GM18873 (cell line): ENCODE data around the gene ARF1.

Experiments
- ATAC-seq: cut with Tn5 transposase; IDR thresholded peaks from one replicate; pipeline ENCODE4 v1.9.1; 2021; ENCODE audit warnings: mild to moderate bottlenecking, moderate library complexity, moderate number of reproducible peaks; ENCODE audit not compliant: unreplicated experiment, low FRiP score

Gene ARF1

GRCh38 chr1:228068359-228068758 lies 14.1 kb upstream of the ARF1 start:
- ATAC-seq, result no peak

- no peak for ATAC-seq
These were observed 12.3 kb upstream of the ARF1 start for GRCh38 chr1:228070173-228070572.

DNA sequence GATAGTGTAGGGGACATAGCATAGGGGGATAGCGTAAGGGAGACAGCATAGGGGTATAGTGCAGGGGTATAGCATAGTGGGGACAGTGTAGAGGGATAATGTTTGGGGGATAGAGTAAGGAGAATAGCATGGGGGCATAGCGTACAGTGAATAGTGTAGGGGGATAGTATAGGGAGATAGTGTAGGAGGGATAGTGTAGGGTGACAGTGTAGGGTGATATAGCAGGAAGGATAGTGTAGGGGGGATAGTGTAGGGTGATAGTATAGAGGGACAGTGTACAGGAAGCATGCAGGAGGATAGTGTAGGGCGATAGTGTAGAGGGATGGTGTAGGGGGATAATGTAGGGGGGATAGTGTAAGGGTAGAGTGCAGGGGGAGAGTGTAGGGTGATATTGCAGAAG lies 11.7 kb upstream of the ARF1 start:
- ATAC-seq, result no peak

GRCh38 chr1:228071839-228072657 lies 10.5 kb upstream of the ARF1 start:
- ATAC-seq, result no peak

DNA sequence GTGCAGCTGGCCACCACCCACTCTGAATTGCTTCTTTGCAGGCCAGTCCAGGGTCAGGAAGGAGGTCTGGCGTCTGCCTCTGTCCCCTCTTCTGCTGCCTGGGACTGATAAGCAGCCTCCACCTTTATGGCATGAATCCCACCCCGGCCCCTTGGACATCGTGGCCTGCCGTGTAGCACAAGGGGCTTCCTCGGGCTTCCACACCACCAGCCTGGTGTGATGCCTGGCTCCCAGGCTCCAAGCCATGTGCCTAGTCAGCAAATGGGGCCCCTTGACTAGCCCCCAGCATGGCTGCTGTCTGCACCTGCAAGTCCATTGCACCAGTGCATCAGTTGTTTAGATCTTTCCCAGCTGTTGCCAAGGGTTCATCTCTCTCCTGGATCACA lies 9.9 kb upstream of the ARF1 start:
- no peak for ATAC-seq

- ATAC-seq, result no peak
These were observed 9.2 kb upstream of the ARF1 start for GRCh38 chr1:228073061-228073856.

DNA sequence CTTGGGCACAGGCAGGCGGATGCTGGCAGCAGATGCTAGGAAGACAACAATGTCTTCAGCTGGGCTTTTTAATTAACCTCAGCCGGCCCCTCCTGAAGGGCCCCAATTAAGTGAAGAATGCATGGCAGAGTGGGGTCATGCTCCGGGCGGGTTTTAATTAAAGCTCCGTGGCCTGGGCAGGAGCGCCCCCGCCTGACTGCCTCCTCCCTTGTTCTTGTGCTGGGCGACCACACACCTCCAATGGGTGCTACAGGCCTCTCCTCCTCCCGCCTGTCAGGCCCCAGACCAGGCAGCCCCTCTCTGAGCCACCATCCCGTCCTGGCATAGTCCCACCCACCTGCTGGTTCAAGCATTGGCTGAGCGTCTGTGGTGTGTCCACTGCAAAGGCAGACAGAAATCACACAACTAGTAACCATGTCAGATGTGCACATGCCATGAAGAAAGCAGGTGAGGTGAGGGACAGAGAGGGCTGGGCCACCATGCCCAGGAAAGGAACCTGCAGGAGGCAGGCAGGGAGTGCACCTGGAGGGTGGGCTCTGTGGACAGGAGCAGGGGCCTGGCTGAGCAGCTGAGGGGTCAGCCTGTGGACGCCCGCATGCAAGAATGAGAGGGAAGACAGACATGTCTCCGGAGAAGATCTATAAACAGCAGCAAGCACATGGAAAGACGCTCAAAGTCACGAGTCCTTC lies 8.5 kb upstream of the ARF1 start:
- no peak for ATAC-seq

- ATAC-seq, result no peak
These were observed 7.4 kb upstream of the ARF1 start for GRCh38 chr1:228074954-228075730.

GRCh38 chr1:228075801-228076271 lies 6.7 kb upstream of the ARF1 start:
- no peak for ATAC-seq

DNA sequence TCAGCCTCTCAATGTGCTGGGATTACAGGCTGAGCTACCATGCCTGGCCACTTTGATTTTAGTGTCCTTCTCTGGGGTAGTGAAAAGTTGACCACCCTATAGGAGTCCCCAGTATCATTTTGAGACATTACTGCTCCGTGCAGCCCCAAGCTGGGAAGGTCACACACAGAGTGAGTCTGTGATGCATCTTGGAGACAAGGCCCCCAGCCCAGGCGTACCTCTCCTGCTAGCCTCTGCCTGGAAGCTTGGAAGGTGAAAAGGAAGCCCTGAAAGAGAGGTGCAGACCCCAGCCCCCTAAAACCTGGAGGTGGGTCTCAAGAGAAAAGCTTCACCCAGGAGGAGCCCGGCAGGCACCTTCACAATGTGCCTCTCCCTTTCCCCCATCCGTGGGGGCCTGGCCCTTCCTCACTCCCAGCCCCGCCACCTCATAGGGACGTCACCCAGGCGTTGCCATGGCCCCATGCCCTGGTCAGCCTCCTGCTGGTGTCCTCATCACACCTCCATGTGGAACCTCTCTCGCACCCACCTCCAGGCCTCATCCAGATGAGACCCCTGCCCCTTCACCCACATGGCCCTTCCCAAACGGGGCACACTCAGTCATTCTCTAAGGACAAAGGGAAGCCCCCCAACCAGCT lies 5.6 kb upstream of the ARF1 start:
- no peak for ATAC-seq

DNA sequence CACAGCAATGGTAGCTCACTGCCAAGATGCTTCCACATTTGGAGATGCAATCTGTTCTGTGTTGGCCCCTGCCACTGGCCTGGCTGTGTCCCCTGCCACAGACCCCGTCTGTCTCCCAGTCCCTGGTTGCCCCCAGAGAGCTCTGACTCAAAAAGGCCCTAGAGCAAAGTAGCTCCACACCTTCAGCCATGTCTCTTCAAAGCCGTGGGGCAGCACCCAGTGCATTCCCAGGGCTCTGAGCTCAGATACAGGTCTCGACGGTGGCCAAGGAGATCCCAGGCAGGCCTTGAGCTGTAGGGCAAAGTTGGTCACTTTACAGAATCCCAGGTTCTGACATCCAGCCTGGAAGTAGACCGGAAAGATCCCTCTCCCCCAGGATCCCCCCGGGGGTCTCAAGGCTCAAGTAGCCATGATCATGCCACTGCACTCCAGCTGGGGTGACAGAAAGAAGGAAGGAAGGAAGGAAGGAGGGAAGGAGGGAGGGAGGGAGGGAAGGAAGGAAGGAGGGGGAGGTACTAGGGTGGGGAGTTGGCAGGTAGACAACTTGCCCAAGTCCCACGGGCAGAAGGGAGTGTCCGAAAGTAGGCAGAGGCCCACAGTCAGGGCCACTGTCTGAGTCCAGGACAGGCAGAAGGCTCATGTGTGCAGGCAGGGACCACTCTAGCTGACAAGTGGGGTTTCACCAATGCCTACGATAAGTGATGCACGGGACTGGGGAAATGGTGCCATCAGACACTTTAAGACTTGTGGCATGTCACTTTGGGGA lies 4.8 kb upstream of the ARF1 start:
- no peak for ATAC-seq

GRCh38 chr1:228079013-228079412 lies 3.5 kb upstream of the ARF1 start:
- ATAC-seq, result no peak

GRCh38 chr1:228079601-228080263 lies 2.8 kb upstream of the ARF1 start:
- no peak for ATAC-seq

- ATAC-seq, result no peak
These were observed 1.4 kb upstream of the ARF1 start for GRCh38 chr1:228081144-228081543.

GRCh38 chr1:228081578-228082213 lies 812 bp upstream of the ARF1 start:
- ATAC-seq, result no peak

DNA sequence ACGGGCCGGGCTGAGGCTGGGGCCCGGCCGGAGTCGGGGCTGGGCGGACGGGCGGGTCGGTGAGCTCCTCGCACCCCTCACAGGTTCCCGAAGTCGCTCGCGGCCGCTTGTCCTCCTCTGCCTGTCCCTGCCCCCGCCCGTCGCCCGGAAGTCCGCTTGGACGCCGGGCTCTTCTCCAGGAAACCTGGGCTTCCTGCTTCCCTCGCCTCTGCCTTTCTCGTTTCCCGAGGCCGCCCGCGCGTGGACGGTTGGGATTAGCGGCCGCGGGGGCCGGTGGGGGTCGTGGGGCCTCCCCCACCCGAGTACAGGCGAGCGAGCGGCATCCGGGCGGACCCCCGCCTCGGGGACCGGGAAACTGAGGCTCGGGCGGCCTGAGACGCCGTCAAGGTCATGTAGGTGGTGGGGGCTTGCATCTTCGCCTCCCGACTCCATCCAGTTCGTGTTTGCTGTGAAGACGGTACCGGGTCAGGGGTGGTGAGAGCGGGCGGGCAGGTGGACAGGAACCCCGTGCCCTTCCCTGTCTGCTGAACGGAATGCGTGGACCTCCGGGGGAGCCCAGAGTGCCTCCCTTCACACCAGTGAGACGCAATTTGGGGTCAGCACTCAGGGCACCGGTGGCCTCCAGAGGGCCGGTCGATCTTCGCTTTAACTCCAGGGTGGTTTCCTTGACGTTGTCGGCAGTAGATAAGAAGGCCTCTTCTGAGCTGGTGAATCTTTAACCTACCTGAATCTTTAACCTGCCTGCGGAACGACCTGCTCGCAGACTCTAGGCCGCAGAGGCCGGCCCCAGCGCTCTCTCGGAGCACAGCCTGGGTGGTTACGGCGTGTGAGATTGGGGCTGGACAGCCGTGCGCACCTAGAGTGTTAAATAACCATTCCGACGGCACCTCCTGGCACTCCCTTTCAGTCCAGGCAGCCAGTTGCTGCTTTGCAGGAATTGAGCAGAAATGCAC lies 686 bp downstream of the ARF1 start:
- ATAC-seq, result peak; percentile 1

GRCh38 chr1:228083871-228084278 lies 1.4 kb downstream of the ARF1 start:
- no peak for ATAC-seq
